GM12864 (cell line): ENCODE data around the gene TRIM41.
"Not testable (repeated sequence)": the region's sequence is repeated elsewhere in the genome, so short reads cannot be mapped to it uniquely, and the experiment has no call there.

Source experiments
- DNase-seq: peaks from one replicate; pipeline ENCODE4 v3.0.0-alpha.2; 2011; ENCODE audit warnings: low read depth
- H3K4me3 ChIP-seq: 2 replicates; pipeline ENCODE4 v1.5.1; 2011; ENCODE audit warnings: mild to moderate bottlenecking, low read depth, low read length, control low read depth
- CTCF ChIP-seq: IDR thresholded peaks from 2 replicates; pipeline ENCODE4 v1.5.1; 2011; ENCODE audit warnings: low read depth, mild to moderate bottlenecking, moderate library complexity, low read length, control low read depth, inconsistent platforms; ENCODE audit errors: missing control alignments

Gene TRIM41

GRCh38 chr5:181223058-181223728 lies at the start of gene TRIM41:
TSS of gene TRIM41 (plus strand) at chr5:181223281. CDS start at chr5:181224000, 719 bp downstream.
- H3K4me3 ChIP-seq, result peak within 1 kb of the TSS; percentile 70
- peak; percentile 97 for DNase-seq
- TF ChIP-seq CTCF, result no peak

- DNase-seq, result no peak
- peak overlapping the region; percentile 51 for H3K4me3 ChIP-seq
Measured at GRCh38 chr5:181173420-181174342, 49.4 kb upstream of the TRIM41 start.

GRCh38 chr5:181176254-181176952 lies 46.7 kb upstream of the TRIM41 start:
- TF ChIP-seq CTCF, result no peak
- no peak for DNase-seq
- no peak overlapping the region for H3K4me3 ChIP-seq

More at GRCh38 chr5:181173420-181174342, 49.4 kb upstream of the TRIM41 start:
- no peak for TF ChIP-seq CTCF

- H3K4me3 ChIP-seq, DNase-seq: not testable (repeated sequence)
Measured at GRCh38 chr5:181177559-181177958, 45.5 kb upstream of the TRIM41 start.

GRCh38 chr5:181181650-181182565 lies 41.2 kb upstream of the TRIM41 start:
- H3K4me3 ChIP-seq, result no peak overlapping the region
- DNase-seq, result no peak
- peak; percentile 83 for TF ChIP-seq CTCF

GRCh38 chr5:181182651-181183050 lies 40.4 kb upstream of the TRIM41 start:
- DNase-seq, result no peak
- TF ChIP-seq CTCF, result no peak
- peak overlapping the region; percentile 25; the same call in 1 of the 2 replicates for H3K4me3 ChIP-seq
